HG02840 (cell line): Measurements from ENCODE around the gene NRIP2.

Experiments
- ATAC-seq: cut with Tn5 transposase; IDR thresholded peaks from one replicate; pipeline ENCODE4 v1.9.1; 2021; ENCODE audit warnings: mild to moderate bottlenecking, moderate library complexity, moderate number of reproducible peaks; ENCODE audit not compliant: unreplicated experiment, low FRiP score

NRIP2 gene

GRCh38 chr12:2812290-2813213 lies 22.3 kb downstream of the NRIP2 start, which contains the start of gene ITFG2:
Gene ITFG2 (plus strand): TSS chr12:2812668. CDS start chr12:2812761, 93 bp downstream.
- peak; percentile 94 for ATAC-seq

GRCh38 chr12:2811801-2812200 lies 23.0 kb downstream of the NRIP2 start:
- ATAC-seq: no peak

GRCh38 chr12:2806700-2807099 lies 28.1 kb downstream of the NRIP2 start:
- no peak for ATAC-seq

GRCh38 chr12:2805143-2805520 lies 29.7 kb downstream of the NRIP2 start:
- no peak for ATAC-seq

GRCh38 chr12:2804393-2805142 lies 30.3 kb downstream of the NRIP2 start:
- no peak for ATAC-seq

GRCh38 chr12:2803635-2804392 lies 31.0 kb downstream of the NRIP2 start:
- ATAC-seq: no peak

- no peak for ATAC-seq
Observed at GRCh38 chr12:2801044-2801783, 33.6 kb downstream of the NRIP2 start.

- no peak for ATAC-seq
Observed at GRCh38 chr12:2800046-2800570, 34.7 kb downstream of the NRIP2 start.

- ATAC-seq: no peak
Observed at GRCh38 chr12:2797721-2798418, 37.0 kb downstream of the NRIP2 start.

GRCh38 chr12:2796187-2796666 lies 38.6 kb downstream of the NRIP2 start:
- no peak for ATAC-seq

GRCh38 chr12:2795291-2796186 lies 39.3 kb downstream of the NRIP2 start:
- ATAC-seq: peak; percentile 48

GRCh38 chr12:2794736-2795289 lies 40.0 kb downstream of the NRIP2 start, which contains the start of gene FKBP4:
Gene FKBP4 (plus strand): TSS chr12:2794970. CDS start chr12:2795140, 170 bp downstream.
- peak; percentile 78 for ATAC-seq

GRCh38 chr12:2794191-2794735 lies 40.6 kb downstream of the NRIP2 start:
- peak; percentile 25 for ATAC-seq

GRCh38 chr12:2793561-2793960 lies 41.3 kb downstream of the NRIP2 start:
- no peak for ATAC-seq

- no peak for ATAC-seq
Observed at GRCh38 chr12:2792671-2793500, 41.9 kb downstream of the NRIP2 start.

- no peak for ATAC-seq
Observed at GRCh38 chr12:2791089-2791488, 43.7 kb downstream of the NRIP2 start.
